Activated naive CD8-positive, alpha-beta T cell (primary cell): ENCODE data around the gene WDR70.
"Not testable (repeated sequence)": the region's sequence is repeated elsewhere in the genome, so short reads cannot be mapped to it uniquely, and the experiment has no call there.

Experiments
- H3K27ac Mint-ChIP-seq: one replicate; pipeline ENCODE4 v1.8.0; 2021; ENCODE audit warnings: mixed read lengths
- H3K27me3 Mint-ChIP-seq: one replicate; pipeline ENCODE4 v1.8.0; 2021; ENCODE audit warnings: mixed read lengths
- H3K36me3 Mint-ChIP-seq: one replicate; pipeline ENCODE4 v1.8.0; 2021; ENCODE audit warnings: mixed read lengths
- H3K4me1 Mint-ChIP-seq: one replicate; pipeline ENCODE4 v1.8.0; 2021; ENCODE audit warnings: low read depth, mixed read lengths
- H3K4me3 Mint-ChIP-seq: one replicate; pipeline ENCODE4 v1.8.0; 2021; ENCODE audit warnings: mild to moderate bottlenecking, mixed read lengths
- H3K9me3 Mint-ChIP-seq: one replicate; pipeline ENCODE4 v1.8.0; 2021; ENCODE audit warnings: low read depth, mixed read lengths

The WDR70 gene

GRCh38 chr5:37481395-37481794 lies 102.3 kb downstream of the WDR70 start:
- H3K4me1 Mint-ChIP-seq, H3K27ac Mint-ChIP-seq, H3K9me3 Mint-ChIP-seq, H3K27me3 Mint-ChIP-seq, H3K4me3 Mint-ChIP-seq: not testable (repeated sequence)
- H3K36me3 Mint-ChIP-seq: peaks cover 38% of the 10 kb centered on the region

DNA sequence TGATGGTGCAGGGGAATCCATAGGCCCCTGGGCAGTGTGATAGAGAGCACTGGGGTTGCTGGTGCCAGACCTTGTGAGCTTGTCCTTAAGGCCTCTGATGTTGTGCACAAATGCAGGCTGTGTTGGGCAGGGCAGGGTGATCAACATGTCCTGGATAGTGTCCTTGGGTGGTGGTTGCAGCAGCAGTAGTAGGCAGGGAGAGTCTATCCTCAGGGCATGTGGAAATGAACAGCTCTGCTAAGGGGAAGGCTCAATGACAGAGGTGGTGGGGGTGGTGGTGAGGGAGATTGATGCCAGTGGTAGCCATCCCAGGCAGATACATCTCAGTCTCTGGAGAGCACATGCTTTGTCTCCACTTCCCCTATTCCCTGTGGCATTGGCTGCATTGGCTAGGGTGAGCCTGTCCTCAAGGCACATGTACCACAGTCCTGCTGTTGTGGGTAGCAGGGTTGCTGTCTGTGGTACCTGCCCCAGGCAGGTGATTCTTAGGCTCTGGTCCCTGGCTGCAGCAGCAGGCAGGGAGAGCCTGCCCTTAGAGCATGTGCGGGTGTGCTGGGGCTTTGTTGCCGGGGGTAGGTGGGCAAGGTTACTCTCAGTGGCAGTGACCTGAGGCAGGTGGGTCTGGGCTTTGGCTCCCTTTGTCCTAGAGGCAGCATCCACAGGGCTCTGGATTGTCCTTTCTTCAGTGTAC lies 111.1 kb downstream of the WDR70 start:
- Mint-ChIP-seq H3K9me3 (peaks cover 5% of the 10 kb centered on the region), H3K4me3 (no peak overlapping the region), H3K27ac (no peak overlapping the region), H3K4me1 (peaks cover 13% of the 10 kb centered on the region), H3K27me3 (no peaks in the 10 kb centered on the region), H3K36me3 (peaks cover 36% of the 10 kb centered on the region)

GRCh38 chr5:37490931-37491330 lies 111.8 kb downstream of the WDR70 start:
- no peak overlapping the region for H3K27ac Mint-ChIP-seq
- H3K27me3 Mint-ChIP-seq: no peaks in the 10 kb centered on the region
- H3K4me3 Mint-ChIP-seq: no peak overlapping the region
- H3K9me3 Mint-ChIP-seq: peaks cover 5% of the 10 kb centered on the region
- H3K4me1 Mint-ChIP-seq: peaks cover 13% of the 10 kb centered on the region
- H3K36me3 Mint-ChIP-seq: peaks cover 38% of the 10 kb centered on the region

GRCh38 chr5:37492778-37493555 lies 113.8 kb downstream of the WDR70 start:
- peaks cover 32% of the 10 kb centered on the region for H3K36me3 Mint-ChIP-seq
- peaks cover 13% of the 10 kb centered on the region for H3K4me1 Mint-ChIP-seq
- H3K27me3 Mint-ChIP-seq: no peaks in the 10 kb centered on the region
- H3K4me3 Mint-ChIP-seq: no peak overlapping the region
- H3K9me3 Mint-ChIP-seq: peaks cover 4% of the 10 kb centered on the region
- no peak overlapping the region for H3K27ac Mint-ChIP-seq

DNA sequence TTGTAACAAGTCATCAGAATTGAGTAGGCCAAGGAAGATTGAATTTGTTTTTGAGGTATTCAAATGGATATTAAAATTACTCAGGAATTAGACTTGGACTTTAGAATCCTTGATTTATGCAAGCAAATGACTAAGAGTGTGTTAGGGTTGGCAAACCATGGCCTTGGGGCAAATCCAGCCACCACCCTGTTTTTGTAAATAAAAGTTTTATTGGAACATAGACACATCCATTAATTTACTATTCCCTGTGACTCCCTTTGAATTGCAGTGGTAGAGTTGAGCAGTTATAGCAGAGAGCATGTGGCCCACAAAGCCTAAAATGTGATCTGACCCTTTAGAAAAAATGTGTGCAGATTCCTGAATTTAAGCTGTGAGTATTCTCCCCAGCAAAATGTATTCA lies 115.6 kb downstream of the WDR70 start:
- H3K9me3 Mint-ChIP-seq: no peaks in the 10 kb centered on the region
- no peak overlapping the region for H3K4me3 Mint-ChIP-seq
- H3K4me1 Mint-ChIP-seq: peaks cover 9% of the 10 kb centered on the region
- H3K36me3 Mint-ChIP-seq: peaks cover 30% of the 10 kb centered on the region
- no peak overlapping the region for H3K27ac Mint-ChIP-seq
- no peaks in the 10 kb centered on the region for H3K27me3 Mint-ChIP-seq

DNA sequence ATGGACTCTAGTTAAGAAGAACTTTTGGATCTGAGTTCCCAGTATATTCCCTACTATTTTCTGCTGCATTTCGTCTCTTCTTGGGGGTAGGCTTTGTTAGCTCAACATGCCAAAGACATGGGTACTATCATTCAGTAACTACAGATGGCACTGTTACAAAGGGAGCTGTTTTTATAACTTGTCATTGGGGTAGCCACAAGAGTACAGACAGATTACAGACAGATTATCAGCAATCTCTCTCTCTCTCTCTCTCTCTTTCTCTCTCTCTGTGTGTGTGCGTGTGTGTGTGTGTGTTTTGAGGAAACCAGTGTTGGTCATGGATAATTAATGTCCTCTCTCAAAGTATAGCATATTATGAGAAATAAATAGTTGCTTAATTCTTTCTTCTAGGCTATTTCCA lies 116.1 kb downstream of the WDR70 start:
- Mint-ChIP-seq H3K4me3 (no peak overlapping the region), H3K27ac (no peak overlapping the region), H3K4me1 (peaks cover 9% of the 10 kb centered on the region), H3K36me3 (peaks cover 34% of the 10 kb centered on the region), H3K9me3 (no peaks in the 10 kb centered on the region), H3K27me3 (no peaks in the 10 kb centered on the region)

- H3K4me1 Mint-ChIP-seq: peaks cover 8% of the 10 kb centered on the region
- H3K9me3 Mint-ChIP-seq: no peaks in the 10 kb centered on the region
- H3K27ac Mint-ChIP-seq: no peak overlapping the region
- H3K36me3 Mint-ChIP-seq: peaks cover 37% of the 10 kb centered on the region
- no peaks in the 10 kb centered on the region for H3K27me3 Mint-ChIP-seq
- no peak overlapping the region for H3K4me3 Mint-ChIP-seq
These were observed 116.7 kb downstream of the WDR70 start for GRCh38 chr5:37495668-37496347.

GRCh38 chr5:37496902-37497445 lies 117.9 kb downstream of the WDR70 start:
- H3K36me3 Mint-ChIP-seq: peaks cover 48% of the 10 kb centered on the region
- no peaks in the 10 kb centered on the region for H3K27me3 Mint-ChIP-seq
- H3K4me3 Mint-ChIP-seq: no peak overlapping the region
- H3K9me3 Mint-ChIP-seq: no peaks in the 10 kb centered on the region
- peaks cover 3% of the 10 kb centered on the region for H3K4me1 Mint-ChIP-seq
- no peak overlapping the region for H3K27ac Mint-ChIP-seq

DNA sequence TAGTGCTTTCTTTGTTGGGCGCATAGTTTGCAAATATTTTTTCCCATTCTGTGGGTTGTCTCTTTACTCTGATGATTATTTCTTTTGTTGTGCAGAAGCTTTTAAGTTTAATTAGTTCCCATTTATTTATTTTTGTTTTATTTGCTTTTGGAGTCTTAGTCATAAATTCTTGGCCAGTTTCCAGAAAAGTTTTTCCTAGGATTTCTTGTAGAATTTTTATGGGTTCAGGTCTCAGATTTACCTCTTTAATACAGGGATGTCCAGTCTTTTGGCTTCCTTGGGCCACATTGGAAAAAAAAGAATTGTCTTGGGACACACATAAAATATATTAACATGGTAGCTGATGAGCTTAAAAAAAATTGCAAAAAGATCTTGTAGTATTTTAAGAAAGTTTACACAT lies 122.0 kb downstream of the WDR70 start:
- Mint-ChIP-seq H3K4me3 (no peak overlapping the region), H3K36me3 (peaks cover 56% of the 10 kb centered on the region), H3K9me3 (peaks cover 6% of the 10 kb centered on the region), H3K4me1 (no peaks in the 10 kb centered on the region), H3K27ac (no peak overlapping the region), H3K27me3 (no peaks in the 10 kb centered on the region)

- Mint-ChIP-seq H3K27ac (no peak overlapping the region), H3K4me3 (no peak overlapping the region), H3K27me3 (no peaks in the 10 kb centered on the region), H3K4me1 (peaks cover 3% of the 10 kb centered on the region), H3K36me3 (peaks cover 47% of the 10 kb centered on the region), H3K9me3 (peaks cover 11% of the 10 kb centered on the region)
These were observed 127.1 kb downstream of the WDR70 start for GRCh38 chr5:37506241-37506640.

- H3K36me3 Mint-ChIP-seq: peaks cover 47% of the 10 kb centered on the region
- H3K4me1 Mint-ChIP-seq: peaks cover 3% of the 10 kb centered on the region
- no peak overlapping the region for H3K4me3 Mint-ChIP-seq
- no peak overlapping the region for H3K27ac Mint-ChIP-seq
- peaks cover 11% of the 10 kb centered on the region for H3K9me3 Mint-ChIP-seq
- no peaks in the 10 kb centered on the region for H3K27me3 Mint-ChIP-seq
These were observed 127.6 kb downstream of the WDR70 start for GRCh38 chr5:37506722-37507121.

- Mint-ChIP-seq H3K36me3 (peaks cover 35% of the 10 kb centered on the region), H3K27ac (no peak overlapping the region), H3K4me3 (no peak overlapping the region), H3K4me1 (peaks cover 3% of the 10 kb centered on the region), H3K27me3 (no peaks in the 10 kb centered on the region), H3K9me3 (peaks cover 5% of the 10 kb centered on the region)
These were observed 132.5 kb downstream of the WDR70 start for GRCh38 chr5:37511646-37512045.

DNA sequence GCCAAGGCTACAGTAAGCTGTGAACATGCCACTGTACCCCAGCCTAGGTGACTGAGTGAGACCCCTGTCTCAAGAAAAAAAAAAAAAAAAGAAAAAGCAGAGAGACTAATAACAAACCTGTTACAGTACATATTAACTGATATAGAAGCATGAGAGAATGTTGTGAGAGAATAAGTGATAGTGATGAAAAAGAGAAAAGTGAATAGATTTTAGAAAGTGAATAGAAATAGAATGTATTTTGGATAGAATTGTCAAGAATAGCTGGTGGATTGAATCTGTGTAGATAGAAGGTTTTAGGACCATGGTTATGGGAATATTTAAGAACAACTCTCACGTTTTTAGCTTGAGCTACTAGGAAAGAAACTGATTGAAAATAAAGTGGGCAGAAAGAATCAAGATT lies 135.8 kb downstream of the WDR70 start:
- Mint-ChIP-seq H3K4me3 (no peak overlapping the region), H3K9me3 (no peaks in the 10 kb centered on the region), H3K27ac (no peak overlapping the region), H3K36me3 (peaks cover 32% of the 10 kb centered on the region), H3K27me3 (no peaks in the 10 kb centered on the region), H3K4me1 (no peaks in the 10 kb centered on the region)

DNA sequence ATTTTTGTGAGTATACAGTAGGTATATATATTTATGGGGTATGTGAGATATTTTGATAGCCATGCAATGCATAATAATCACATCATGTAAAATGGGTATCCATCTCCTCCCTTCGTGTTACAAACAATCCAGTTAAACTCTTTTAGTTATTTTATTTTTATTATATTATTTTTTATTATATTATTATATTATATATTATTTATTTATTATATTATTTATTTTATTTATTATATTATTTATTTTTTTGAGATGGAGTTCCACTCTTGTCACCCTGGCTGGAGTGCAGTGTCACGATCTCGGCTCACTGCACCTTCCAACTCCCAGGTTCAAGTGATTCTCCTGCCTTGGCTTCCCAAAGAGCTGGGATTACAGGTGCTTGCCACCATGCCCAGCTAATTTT lies 138.6 kb downstream of the WDR70 start:
- Mint-ChIP-seq H3K4me1 (no peaks in the 10 kb centered on the region), H3K27ac (no peak overlapping the region), H3K27me3 (no peaks in the 10 kb centered on the region), H3K9me3 (no peaks in the 10 kb centered on the region), H3K36me3 (peaks cover 32% of the 10 kb centered on the region), H3K4me3 (no peak overlapping the region)

DNA sequence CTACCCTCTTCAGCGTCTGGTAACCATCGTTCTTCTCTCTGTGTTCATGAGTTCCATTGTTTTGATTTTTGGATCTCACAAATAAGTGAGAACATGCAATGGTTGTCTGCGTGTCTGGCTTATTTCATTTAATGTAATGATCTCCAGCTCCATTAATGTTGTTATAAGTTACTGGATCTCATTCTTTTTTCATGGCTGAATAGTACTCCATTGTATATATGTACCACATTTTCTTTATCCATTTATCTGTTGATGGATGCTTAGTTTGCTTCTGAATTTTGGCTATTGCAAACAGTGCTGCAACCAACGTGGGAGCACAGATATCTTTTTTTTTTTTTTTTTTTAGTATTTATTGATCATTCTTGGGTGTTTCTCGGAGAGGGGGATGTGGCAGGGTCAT lies 139.2 kb downstream of the WDR70 start:
- not testable (repeated sequence) for H3K4me1 Mint-ChIP-seq, H3K9me3 Mint-ChIP-seq
- H3K36me3 Mint-ChIP-seq: peaks cover 27% of the 10 kb centered on the region

More for the DNA sequence above, 139.2 kb downstream of the WDR70 start:
- not testable (repeated sequence) for H3K27ac Mint-ChIP-seq, H3K27me3 Mint-ChIP-seq, H3K4me3 Mint-ChIP-seq
